NCI-H1436 (cell line): Measurements from ENCODE around the gene PCDH11X.
"Not testable (repeated sequence)": the region's sequence is repeated elsewhere in the genome, so short reads cannot be mapped to it uniquely, and the experiment has no call there.

Experiments
- DNase-seq: peaks from one replicate; lab custom pipeline; 2025; lab: John Stamatoyannopoulos, UW

Gene PCDH11X, protein sequence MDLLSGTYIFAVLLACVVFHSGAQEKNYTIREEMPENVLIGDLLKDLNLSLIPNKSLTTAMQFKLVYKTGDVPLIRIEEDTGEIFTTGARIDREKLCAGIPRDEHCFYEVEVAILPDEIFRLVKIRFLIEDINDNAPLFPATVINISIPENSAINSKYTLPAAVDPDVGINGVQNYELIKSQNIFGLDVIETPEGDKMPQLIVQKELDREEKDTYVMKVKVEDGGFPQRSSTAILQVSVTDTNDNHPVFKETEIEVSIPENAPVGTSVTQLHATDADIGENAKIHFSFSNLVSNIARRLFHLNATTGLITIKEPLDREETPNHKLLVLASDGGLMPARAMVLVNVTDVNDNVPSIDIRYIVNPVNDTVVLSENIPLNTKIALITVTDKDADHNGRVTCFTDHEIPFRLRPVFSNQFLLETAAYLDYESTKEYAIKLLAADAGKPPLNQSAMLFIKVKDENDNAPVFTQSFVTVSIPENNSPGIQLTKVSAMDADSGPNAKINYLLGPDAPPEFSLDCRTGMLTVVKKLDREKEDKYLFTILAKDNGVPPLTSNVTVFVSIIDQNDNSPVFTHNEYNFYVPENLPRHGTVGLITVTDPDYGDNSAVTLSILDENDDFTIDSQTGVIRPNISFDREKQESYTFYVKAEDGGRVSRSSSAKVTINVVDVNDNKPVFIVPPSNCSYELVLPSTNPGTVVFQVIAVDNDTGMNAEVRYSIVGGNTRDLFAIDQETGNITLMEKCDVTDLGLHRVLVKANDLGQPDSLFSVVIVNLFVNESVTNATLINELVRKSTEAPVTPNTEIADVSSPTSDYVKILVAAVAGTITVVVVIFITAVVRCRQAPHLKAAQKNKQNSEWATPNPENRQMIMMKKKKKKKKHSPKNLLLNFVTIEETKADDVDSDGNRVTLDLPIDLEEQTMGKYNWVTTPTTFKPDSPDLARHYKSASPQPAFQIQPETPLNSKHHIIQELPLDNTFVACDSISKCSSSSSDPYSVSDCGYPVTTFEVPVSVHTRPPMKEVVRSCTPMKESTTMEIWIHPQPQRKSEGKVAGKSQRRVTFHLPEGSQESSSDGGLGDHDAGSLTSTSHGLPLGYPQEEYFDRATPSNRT (N-terminal part only)

GRCh38 chrX:91779135-91779534, at the start of gene PCDH11X:
TSS of gene PCDH11X (plus strand) at chrX:91779375. CDS start at chrX:91835505, 56,130 bp downstream.
- peak; percentile 58 for DNase-seq

- DNase-seq: not testable (repeated sequence)
Measured at GRCh38 chrX:91747446-91747845, 31.7 kb upstream of the PCDH11X start.

DNA sequence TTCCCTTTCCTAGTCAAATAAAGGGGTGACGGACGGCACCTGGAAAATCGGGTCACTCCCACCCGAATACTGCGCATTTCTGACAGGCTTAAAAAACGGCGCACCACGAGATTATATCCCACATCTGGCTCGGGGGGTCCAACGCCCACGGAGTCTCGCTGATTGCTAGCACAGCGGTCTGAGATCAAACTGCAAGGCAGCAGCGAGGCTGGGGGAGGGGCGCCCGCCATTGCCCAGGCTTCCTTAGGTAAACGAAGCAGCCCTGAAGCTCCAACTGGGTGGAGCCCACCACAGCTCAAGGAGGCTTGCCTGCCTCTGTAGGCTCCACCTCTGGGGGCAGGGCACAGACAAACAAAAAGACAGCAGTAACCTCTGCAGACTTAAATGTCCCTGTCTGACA, 26.2 kb upstream of the PCDH11X start:
- DNase-seq: peak; percentile 24

GRCh38 chrX:91770619-91771488, 8.3 kb upstream of the PCDH11X start:
- not testable (repeated sequence) for DNase-seq

DNA sequence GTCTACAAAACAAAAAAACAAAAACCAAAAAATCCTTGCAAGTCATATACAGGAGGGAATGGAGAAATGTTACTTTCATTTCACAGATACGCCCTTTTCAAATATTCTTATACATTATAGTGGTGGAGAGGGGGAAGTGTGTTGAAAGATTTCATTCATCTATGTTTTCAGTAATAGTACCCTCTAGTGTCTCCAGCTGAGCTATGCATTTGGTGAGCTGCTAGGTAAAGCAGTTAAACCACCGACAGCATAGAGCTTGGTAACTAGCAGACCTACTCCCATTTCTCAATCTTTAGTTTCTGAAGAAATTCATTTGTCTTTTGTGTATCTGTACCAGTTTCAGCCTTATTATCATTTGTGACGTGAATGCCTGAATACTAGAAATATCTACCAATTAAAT, 5.2 kb upstream of the PCDH11X start:
- not testable (repeated sequence) for DNase-seq

- DNase-seq: not testable (repeated sequence)
Measured at GRCh38 chrX:91780008-91780407, 833 bp downstream of the PCDH11X start.

- not testable (repeated sequence) for DNase-seq
Measured at GRCh38 chrX:91780698-91781097, 1.5 kb downstream of the PCDH11X start.

- not testable (repeated sequence) for DNase-seq
Measured at GRCh38 chrX:91781553-91782298, 2.6 kb downstream of the PCDH11X start.

DNA sequence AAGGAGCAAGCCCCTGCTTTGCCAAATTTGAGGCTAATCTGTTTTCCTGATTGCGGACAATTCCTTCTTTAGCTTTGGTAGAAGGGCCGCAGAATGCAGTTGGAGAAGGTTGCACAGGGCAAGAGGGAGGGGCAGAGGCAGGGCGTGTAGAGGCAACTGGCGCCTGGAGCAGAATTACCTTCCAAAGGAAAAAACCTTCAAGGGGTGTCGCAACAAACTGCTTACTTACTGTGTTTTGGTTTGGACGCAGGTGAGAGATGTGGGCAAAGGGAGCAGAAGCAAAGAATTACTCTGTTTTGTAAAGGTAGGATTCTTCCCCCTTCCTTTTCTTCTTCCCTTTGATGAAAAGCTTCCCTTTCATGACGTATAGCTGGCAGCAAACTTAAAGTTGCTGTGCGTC, 3.6 kb downstream of the PCDH11X start:
- DNase-seq: not testable (repeated sequence)

DNA sequence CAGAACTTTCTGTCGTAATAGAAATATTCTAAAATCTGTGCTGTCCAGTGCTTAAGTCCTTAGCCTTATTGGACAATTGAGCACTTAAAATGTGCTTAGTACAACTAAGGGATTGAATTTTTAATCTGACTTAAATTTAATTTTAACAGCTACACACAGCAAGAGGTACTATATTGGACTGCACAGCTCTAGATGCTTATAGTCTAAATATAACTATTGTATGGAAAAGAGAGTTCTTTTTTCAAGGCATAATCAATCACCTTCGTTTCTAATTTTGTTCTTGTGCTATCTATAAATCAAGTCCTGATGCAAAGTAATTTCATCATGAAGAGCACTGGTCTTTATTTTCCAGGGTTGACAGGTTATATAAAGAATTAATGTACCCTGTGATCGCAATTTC, 38.4 kb downstream of the PCDH11X start:
- not testable (repeated sequence) for DNase-seq

- not testable (repeated sequence) for DNase-seq
Measured at GRCh38 chrX:91825321-91825720, 46.1 kb downstream of the PCDH11X start.
